Kidney (tissue), 22 donors: Measurements from ENCODE around the gene LHX5. TPM values are rescaled to one million over a fixed set of nuclear protein-coding genes. Genes with fewer than 3 reads are reported as not detected.

Experiments
- DNase-seq, 5 donors: peaks; one replicate each; pipeline ENCODE4 v3.0.0-alpha.2; 2013 to 2020
- FAIRE-seq: peaks from 2 replicates; lab custom pipeline; 2012; peaks lifted over from hg19 to GRCh38; lab: Jason Lieb, UNC
- H3K27ac ChIP-seq, 2 donors: one replicate each; pipeline ENCODE4 v1.7.0; 2013; ENCODE audit warnings: low read depth in 2 of 2, low read length in 2 of 2, inconsistent platforms in 1 of 2
- H3K27me3 ChIP-seq: one replicate; pipeline ENCODE4 v1.7.1; 2013; ENCODE audit warnings: low read length, inconsistent platforms; ENCODE audit not compliant: control insufficient read depth, insufficient read depth
- H3K36me3 ChIP-seq, 3 donors: one replicate each; pipeline versions ENCODE4 v1.7.0 to v1.7.1; 2013; ENCODE audit warnings: low read length in 3 of 3, control low read depth in 1 of 3, inconsistent platforms in 1 of 3; ENCODE audit not compliant: insufficient read depth in 3 of 3, control insufficient read depth in 2 of 3
- H3K4me1 ChIP-seq, 3 donors: one replicate each; pipeline versions ENCODE4 v1.7.0 to v1.7.1; 2013; ENCODE audit warnings: low read length in 3 of 3, inconsistent platforms in 1 of 3, low read depth in 1 of 3; ENCODE audit not compliant: control insufficient read depth in 2 of 3, insufficient read depth in 2 of 3
- H3K4me3 ChIP-seq, 3 donors: one replicate each; pipeline versions ENCODE4 v1.7.0 to v1.8.1; 2013; ENCODE audit warnings: low read length in 3 of 3, control low read depth in 1 of 3, inconsistent platforms in 1 of 3
- H3K9ac ChIP-seq, 3 donors: one replicate each; pipeline versions ENCODE4 v1.7.0 to v1.7.1; 2013; ENCODE audit warnings: low read length in 3 of 3, control low read depth in 1 of 3, inconsistent platforms in 1 of 3
- H3K9me3 ChIP-seq, 3 donors: one replicate each; pipeline versions ENCODE4 v1.7.0 to v1.7.1; 2013; ENCODE audit warnings: low read length in 3 of 3, control low read depth in 1 of 3, inconsistent platforms in 1 of 3; ENCODE audit not compliant: control insufficient read depth in 2 of 3, insufficient read depth in 1 of 3
- intact Hi-C: fragments of 100-400 bp; cut with DNase I; formaldehyde crosslinking; loops from one replicate; pipeline ENCODE4 v1.11.1; 2022
- long read RNA-seq, 10 donors: library from polyadenylated mRNA in 1 of 10; unstranded in 1 of 10; transcript quantifications; one replicate each; pipeline ENCODE4 v2.0.0 and lab custom pipeline, GENCODE V29; 2021 to 2026
- polyA plus RNA-seq: library from polyadenylated mRNA; stranded (reverse); fragments of 350-450 nt; fragmentation: Illumina TruSeq; extraction: RNeasy Lipid Tissue Mini Kit (QIAGEN cat#74804); gene quantifications from one replicate; pipeline ENCODE4 v1.2.3, GENCODE V29; 2014; ENCODE audit warnings: low read depth, low replicate concordance; ENCODE audit not compliant: insufficient read depth
- total RNA-seq: library from RNA; stranded (reverse); fragmentation: NEBNext Ultra II Directional; extraction: Animal tissue kit (Norgen Biotek cat#: 25700); gene quantifications from one replicate; pipeline ENCODE4 v1.2.1, GENCODE V29; 2021
- TF ChIP-seq, protein P1 (sequence below): IDR thresholded peaks from 3 replicates; pipeline ENCODE4 v1.5.1; 2012; ENCODE audit warnings: mild to moderate bottlenecking, moderate library complexity, borderline replicate concordance; ENCODE audit not compliant: insufficient read depth; ENCODE audit errors: extremely low read depth
- donor health status: control.
- donor health status: control.
- donor health status: control.
- donor health status: control.
- donor health status: control.
- donor health status: DM: yes; HTN: yes; CAD: no.
- donor health status: Normal renal cell carcinoma (clear cell type).

Gene LHX5
- total RNA-seq: not detected
- polyA plus RNA-seq: not detected
- long read RNA-seq, donor 1: 0 reads
- long read RNA-seq, donor 2: 0 reads
- long read RNA-seq, donor 3: 0 reads
- long read RNA-seq, donor 4: 0 reads
- long read RNA-seq, donor 5: 0 reads
- long read RNA-seq, donor 6: 0 reads
- long read RNA-seq, donor 7: 0 reads
- long read RNA-seq, donor 8: 0 reads
- long read RNA-seq, donor 9: 0 reads
- long read RNA-seq, donor 10: 0 reads

DNA sequence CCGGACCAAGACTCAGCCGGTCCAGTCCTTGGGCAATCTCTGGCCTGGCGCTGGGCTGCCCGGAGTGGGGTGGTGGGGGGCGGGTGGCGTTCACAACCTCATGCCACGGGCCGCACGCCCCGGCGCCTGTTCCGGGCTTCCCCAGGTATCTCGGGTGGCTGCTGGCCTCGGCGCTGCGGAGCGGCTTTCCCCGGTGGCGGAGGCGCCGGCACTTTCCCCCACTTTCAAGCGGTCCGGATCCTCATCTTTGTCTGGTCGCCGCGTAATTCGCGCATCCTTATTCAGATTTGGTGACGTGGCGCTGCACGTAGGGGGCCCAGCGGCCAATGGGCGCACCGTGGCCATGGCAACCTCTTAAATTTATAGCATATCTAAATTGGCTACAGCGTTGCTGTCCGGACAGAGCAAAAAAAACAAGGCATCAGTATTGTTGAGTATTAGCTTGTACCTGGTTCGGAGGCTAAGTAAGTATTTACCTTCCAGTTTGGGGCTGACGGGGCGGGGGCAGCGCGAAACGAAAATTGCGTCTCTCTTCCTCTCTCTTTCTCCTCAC, at the start of gene LHX5:
TSS of gene LHX5 (minus strand) at position 253 of the 553 bp plus-strand sequence. CDS start 373 bp downstream, outside the sequence.
- Histone ChIP-seq H3K27me3 (peaks cover 69% of the 10 kb centered on the region), H3K36me3 (no peaks in the 10 kb centered on the region), H3K4me1 (peaks cover 0 to 6% (median 0%) of the 10 kb centered on the region in 3 donors), H3K9me3 (no peaks in the 10 kb centered on the region), H3K27ac (no peak within 1 kb of the TSS), H3K9ac (no peak within 1 kb of the TSS), H3K4me3 (no peak within 1 kb of the TSS)
- intact Hi-C loops: no loop called here
- DNase-seq (peak in 1 of 5 donors; percentile 43), FAIRE-seq (no peak)
- TF ChIP-seq, protein P1, sequence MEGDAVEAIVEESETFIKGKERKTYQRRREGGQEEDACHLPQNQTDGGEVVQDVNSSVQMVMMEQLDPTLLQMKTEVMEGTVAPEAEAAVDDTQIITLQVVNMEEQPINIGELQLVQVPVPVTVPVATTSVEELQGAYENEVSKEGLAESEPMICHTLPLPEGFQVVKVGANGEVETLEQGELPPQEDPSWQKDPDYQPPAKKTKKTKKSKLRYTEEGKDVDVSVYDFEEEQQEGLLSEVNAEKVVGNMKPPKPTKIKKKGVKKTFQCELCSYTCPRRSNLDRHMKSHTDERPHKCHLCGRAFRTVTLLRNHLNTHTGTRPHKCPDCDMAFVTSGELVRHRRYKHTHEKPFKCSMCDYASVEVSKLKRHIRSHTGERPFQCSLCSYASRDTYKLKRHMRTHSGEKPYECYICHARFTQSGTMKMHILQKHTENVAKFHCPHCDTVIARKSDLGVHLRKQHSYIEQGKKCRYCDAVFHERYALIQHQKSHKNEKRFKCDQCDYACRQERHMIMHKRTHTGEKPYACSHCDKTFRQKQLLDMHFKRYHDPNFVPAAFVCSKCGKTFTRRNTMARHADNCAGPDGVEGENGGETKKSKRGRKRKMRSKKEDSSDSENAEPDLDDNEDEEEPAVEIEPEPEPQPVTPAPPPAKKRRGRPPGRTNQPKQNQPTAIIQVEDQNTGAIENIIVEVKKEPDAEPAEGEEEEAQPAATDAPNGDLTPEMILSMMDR: no peak

DNA sequence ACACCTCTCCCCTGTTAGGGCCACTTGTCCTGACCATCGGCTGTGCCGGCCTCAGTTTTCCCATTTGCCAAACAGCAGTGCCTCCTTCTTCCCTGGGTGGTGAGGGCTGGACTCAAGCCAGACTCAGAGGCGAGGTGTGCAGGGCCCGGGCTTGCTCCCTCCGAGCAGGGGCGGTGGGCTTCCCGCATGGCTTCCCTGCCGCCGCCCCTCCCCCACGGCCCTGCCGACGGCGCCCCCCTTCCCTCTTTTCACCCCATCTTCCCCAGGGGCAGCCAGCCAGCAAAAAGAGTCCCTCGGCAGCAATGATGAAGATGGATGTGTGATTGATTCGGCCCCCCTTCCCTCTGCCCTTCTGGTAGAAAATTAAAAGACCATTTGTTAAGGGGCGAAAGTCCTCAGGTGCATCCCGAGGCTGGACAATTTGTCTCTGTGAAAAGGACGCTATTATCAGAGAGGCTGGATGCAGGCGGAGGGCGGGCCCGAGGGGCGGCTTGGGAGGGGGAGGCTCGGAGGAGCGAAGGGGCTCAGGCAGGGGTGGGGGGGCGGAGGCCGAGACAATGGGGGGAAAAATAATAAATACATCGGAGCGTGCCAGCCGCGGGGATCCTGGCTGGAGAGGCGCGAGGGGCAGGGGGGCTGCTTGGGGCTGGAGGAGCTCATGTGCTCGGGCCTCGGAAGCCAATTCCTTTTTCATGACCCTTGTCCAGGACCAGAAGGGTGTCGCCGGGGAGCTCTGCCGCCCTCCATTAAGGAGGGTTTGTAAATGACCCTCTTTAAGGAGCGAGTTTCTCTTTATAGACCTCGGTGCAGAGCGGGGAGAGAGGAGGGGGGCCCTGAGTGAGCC, 48.0 kb upstream of the LHX5 start:
- TF ChIP-seq, protein P1: no peak
- FAIRE-seq (no peak), DNase-seq (peak in 3 of 5 donors; percentile 13 to 17 (median 15))
- Histone ChIP-seq H3K27ac (no peak overlapping the region), H3K9me3 (peaks cover 0 to 6% (median 2%) of the 10 kb centered on the region in 3 donors), H3K4me3 (no peak overlapping the region), H3K27me3 (peaks cover 17% of the 10 kb centered on the region), H3K9ac (no peak overlapping the region), H3K4me1 (no peaks in the 10 kb centered on the region), H3K36me3 (no peaks in the 10 kb centered on the region)
- intact Hi-C loops: no loop called here

DNA sequence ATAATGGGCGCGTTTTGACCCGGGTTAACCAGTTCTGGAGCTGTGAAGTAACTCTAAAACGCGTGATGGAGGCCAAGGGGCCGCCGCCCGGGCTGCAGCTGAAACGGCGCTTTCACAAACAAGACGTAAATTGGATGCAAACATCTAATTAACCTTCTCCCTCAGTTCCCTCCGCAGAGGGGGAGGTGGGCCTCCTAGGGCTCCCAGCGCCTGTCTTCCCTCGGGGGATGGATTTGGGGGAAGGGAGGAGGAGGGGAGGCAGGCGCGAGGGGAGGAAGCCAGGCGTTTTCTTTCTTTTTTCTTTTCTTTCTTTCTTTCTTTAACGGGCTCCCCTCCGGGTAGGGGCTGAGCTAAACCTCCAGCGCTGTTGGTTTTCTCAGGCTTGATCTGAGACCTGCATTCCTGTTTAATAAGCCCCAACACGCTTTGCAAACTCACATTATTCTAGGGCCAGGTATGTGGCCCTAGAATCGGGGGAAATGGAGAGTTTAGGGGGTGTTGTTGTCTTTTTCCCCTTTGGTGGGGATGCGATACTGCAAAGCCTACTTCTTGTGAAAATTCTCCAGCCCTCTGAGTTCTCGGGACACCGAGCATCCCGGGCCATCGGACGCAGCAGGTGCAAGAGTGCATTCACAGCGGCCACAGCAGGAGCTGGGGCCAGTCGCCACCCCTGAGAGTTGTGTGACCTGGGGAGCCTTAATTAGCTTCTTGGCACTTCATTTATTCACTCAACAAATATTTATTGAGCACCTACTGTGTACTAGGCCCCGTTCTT, 43.6 kb upstream of the LHX5 start:
- no peaks in the 10 kb centered on the region for H3K36me3 ChIP-seq
- no peak overlapping the region for H3K9ac ChIP-seq
- TF ChIP-seq, protein P1: no peak
- FAIRE-seq (no peak), DNase-seq (no peak)
- H3K27me3 ChIP-seq: peaks cover 18% of the 10 kb centered on the region
- intact Hi-C loops: no loop called here
- peaks cover 0 to 6% (median 2%) of the 10 kb centered on the region in 3 donors for H3K9me3 ChIP-seq
- H3K27ac ChIP-seq: no peak overlapping the region
- H3K4me1 ChIP-seq: no peaks in the 10 kb centered on the region
- no peak overlapping the region for H3K4me3 ChIP-seq
